Loucy (cell line): ENCODE measurements around the gene ARHGAP26.

ENCODE experiments used
- H2AFZ ChIP-seq: fragments of 200-600 bp; sonication (generic); 2 replicates; pipeline ENCODE4 v1.6.0; 2016; ENCODE audit warnings: antibody characterized with exemption, mild to moderate bottlenecking, low read length, moderate library complexity
- H3F3A ChIP-seq: fragments of 200-600 bp; 2 replicates; pipeline ENCODE4 v1.6.0; 2016; ENCODE audit warnings: antibody characterized with exemption, low read depth, mild to moderate bottlenecking
- H3K27me3 ChIP-seq: fragments of 200-600 bp; sonication (generic); 2 replicates; pipeline ENCODE4 v1.6.1; 2014; ENCODE audit warnings: low read length, mild to moderate bottlenecking; ENCODE audit not compliant: insufficient read depth, poor library complexity, severe bottlenecking
- H3K36me3 ChIP-seq: fragments of 200-600 bp; sonication (generic); 2 replicates; pipeline ENCODE4 v1.6.1; 2016; ENCODE audit warnings: low read length; ENCODE audit not compliant: insufficient read depth
- H3K4me1 ChIP-seq: fragments of 200-600 bp; sonication (generic); 2 replicates; pipeline ENCODE4 v1.5.1; 2014; ENCODE audit warnings: low read length, mild to moderate bottlenecking; ENCODE audit not compliant: insufficient read depth, poor library complexity, severe bottlenecking
- H3K4me2 ChIP-seq: fragments of 200-600 bp; sonication (generic); 2 replicates; pipeline ENCODE4 v1.6.0; 2014; ENCODE audit warnings: antibody characterized with exemption, low read length, low read depth, mild to moderate bottlenecking; ENCODE audit not compliant: poor library complexity, severe bottlenecking
- H3K4me3 ChIP-seq: fragments of 200-600 bp; sonication (generic); 2 replicates; pipeline ENCODE4 v1.5.1; 2014; ENCODE audit warnings: low read length, mild to moderate bottlenecking, mixed read lengths; ENCODE audit not compliant: poor library complexity, severe bottlenecking
- H3K79me2 ChIP-seq: fragments of 200-600 bp; sonication (generic); 2 replicates; pipeline ENCODE4 v1.6.1; 2014; ENCODE audit warnings: low read length; ENCODE audit not compliant: insufficient read depth
- H3K9ac ChIP-seq: fragments of 200-600 bp; sonication (generic); 2 replicates; pipeline ENCODE4 v1.6.0; 2014; ENCODE audit warnings: mild to moderate bottlenecking, low read depth, low read length, moderate library complexity; ENCODE audit not compliant: poor library complexity, severe bottlenecking
- H3K9me2 ChIP-seq: fragments of 200-600 bp; sonication (generic); replicated peaks from 2 replicates; pipeline ENCODE4 v1.6.1; 2016; ENCODE audit warnings: low read depth, low read length, mixed read lengths
- H3K9me3 ChIP-seq: fragments of 200-600 bp; sonication (generic); 2 replicates; pipeline ENCODE4 v1.6.1; 2014; ENCODE audit warnings: mild to moderate bottlenecking, antibody characterized with exemption, low read length, low read depth; ENCODE audit not compliant: insufficient read depth
- H4K20me1 ChIP-seq: fragments of 200-600 bp; sonication (generic); 2 replicates; pipeline ENCODE4 v1.6.0; 2014; ENCODE audit warnings: antibody characterized with exemption, low read length, mild to moderate bottlenecking; ENCODE audit not compliant: insufficient read depth, poor library complexity, severe bottlenecking
- CTCF ChIP-seq: fragments of 200-600 bp; sonication (generic); conservative IDR thresholded peaks from 2 replicates; pipeline ENCODE4 v1.5.1; 2014; ENCODE audit warnings: mild to moderate bottlenecking, antibody characterized with exemption, low read length
- EZH2phosphoT487 ChIP-seq: fragments of 200-600 bp; IDR thresholded peaks from 2 replicates; pipeline ENCODE4 v1.6.1; 2018; ENCODE audit warnings: antibody characterized with exemption, mild to moderate bottlenecking, moderate library complexity, borderline replicate concordance

ARHGAP26 gene

GRCh38 chr5:143183989-143184388, 413.8 kb downstream of the ARHGAP26 start:
- Histone ChIP-seq H2AFZ (no peak overlapping the region), H3K4me3 (no peak overlapping the region), H3K9me2 (no peaks in the 10 kb centered on the region), H3K4me2 (no peak overlapping the region), H4K20me1 (no peaks in the 10 kb centered on the region), H3K79me2 (no peaks in the 10 kb centered on the region), H3F3A (no peaks in the 10 kb centered on the region), H3K36me3 (no peaks in the 10 kb centered on the region), H3K9me3 (no peaks in the 10 kb centered on the region), H3K4me1 (no peaks in the 10 kb centered on the region), H3K9ac (no peak overlapping the region), H3K27me3 (no peaks in the 10 kb centered on the region)
- no peak for TF ChIP-seq CTCF
- no peak for TF ChIP-seq EZH2phosphoT487

- H3K9ac ChIP-seq = no peak overlapping the region
- no peak for TF ChIP-seq EZH2phosphoT487
- no peak for TF ChIP-seq CTCF
- no peak overlapping the region for H3K4me2 ChIP-seq
- no peak overlapping the region for H3K4me3 ChIP-seq
- no peaks in the 10 kb centered on the region for H3K36me3 ChIP-seq
- no peaks in the 10 kb centered on the region for H3K9me2 ChIP-seq
- no peaks in the 10 kb centered on the region for H3K79me2 ChIP-seq
- H3K4me1 ChIP-seq = no peaks in the 10 kb centered on the region
- no peak overlapping the region for H2AFZ ChIP-seq
- no peaks in the 10 kb centered on the region for H4K20me1 ChIP-seq
- H3K9me3 ChIP-seq = peaks cover 4% of the 10 kb centered on the region; the same call in 1 of the 2 replicates
- no peaks in the 10 kb centered on the region for H3F3A ChIP-seq
- no peaks in the 10 kb centered on the region for H3K27me3 ChIP-seq
Measured at GRCh38 chr5:143186623-143187022, 416.4 kb downstream of the ARHGAP26 start.

GRCh38 chr5:143187495-143187894, 417.3 kb downstream of the ARHGAP26 start:
- H3K9ac ChIP-seq = no peak overlapping the region

More at GRCh38 chr5:143187495-143187894, 417.3 kb downstream of the ARHGAP26 start:
- H3K4me3 ChIP-seq = no peak overlapping the region
- no peaks in the 10 kb centered on the region for H4K20me1 ChIP-seq
- no peaks in the 10 kb centered on the region for H3K4me1 ChIP-seq
- peaks cover 4% of the 10 kb centered on the region; the same call in 1 of the 2 replicates for H3K9me3 ChIP-seq
- H3F3A ChIP-seq = no peaks in the 10 kb centered on the region
- H3K4me2 ChIP-seq = no peak overlapping the region
- no peak for TF ChIP-seq EZH2phosphoT487
- TF ChIP-seq CTCF = no peak
- H2AFZ ChIP-seq = no peak overlapping the region
- no peaks in the 10 kb centered on the region for H3K36me3 ChIP-seq
- no peaks in the 10 kb centered on the region for H3K79me2 ChIP-seq
- no peaks in the 10 kb centered on the region for H3K9me2 ChIP-seq
- no peaks in the 10 kb centered on the region for H3K27me3 ChIP-seq
